Erythroblast (primary cell): Measurements from ENCODE around the gene TM4SF18.

Source experiments
- GATA1 ChIP-seq: IDR thresholded peaks from 2 replicates; pipeline ENCODE4 v1.6.1; 2011; ENCODE audit warnings: low read depth, mild to moderate bottlenecking, control low read depth, low read length, moderate library complexity
- POLR2A ChIP-seq: IDR thresholded peaks from 2 replicates; pipeline ENCODE4 v1.6.1; 2011; ENCODE audit warnings: mild to moderate bottlenecking, low read length

GRCh38 chr3:149282322-149282721, 51.1 kb downstream of the TM4SF18 start:
- no peak for TF ChIP-seq POLR2A
- TF ChIP-seq GATA1 = no peak
